ENCODE data around the gene SYT5. TPM values are rescaled to one million over a fixed set of nuclear protein-coding genes. Genes with fewer than 3 reads are reported as not detected.
A peak's percentile ranks its signal among the peaks of the same experiment; 100 is the strongest.

The SYT5 gene
- total RNA-seq, 1 experiment from 2014 or later = 4.5 TPM

DNA sequence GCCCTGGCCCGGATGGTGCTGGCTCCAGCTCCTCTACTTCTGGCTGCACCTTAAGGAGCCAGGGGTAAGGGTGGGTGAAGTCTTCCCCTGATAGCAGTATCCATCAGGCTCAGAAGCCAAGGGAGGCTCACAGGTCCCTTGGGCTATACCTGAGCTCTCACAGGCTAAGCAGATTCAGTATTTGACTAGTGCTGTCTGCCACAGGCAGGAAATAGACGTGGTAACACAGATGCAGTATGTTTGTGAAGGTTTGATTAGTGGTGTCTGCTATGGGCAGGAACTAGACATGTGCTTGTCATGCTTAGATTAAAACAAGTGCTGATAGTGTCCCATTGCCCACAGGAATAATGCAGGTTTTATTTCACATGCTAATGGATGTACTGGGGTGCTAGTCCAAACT lies 4.0 kb downstream of the SYT5 start:
- Histone ChIP-seq H3K9me3 (ENCODE audit: control insufficient read depth, low read depth, low read length) (no peaks in the 10 kb centered on the region), H3K79me1 (ENCODE audit: insufficient read depth, low read depth, low read length, poor library complexity, severe bottlenecking) (no peaks in the 10 kb centered on the region), H3K79me2 (ENCODE audit: insufficient read depth, low read length) (no peaks in the 10 kb centered on the region), H4K91ac (ENCODE audit: insufficient read length, low read depth, low read length) (no peak overlapping the region), H3K27ac (ENCODE audit: insufficient read length, low read depth, low read length) (no peak overlapping the region), H3K27me3 (ENCODE audit: insufficient read depth, low read length) (peaks cover 7% of the 10 kb centered on the region; the same call in 1 of the 2 replicates), H3K18ac (ENCODE audit: insufficient read length, low read depth, low read length) (no peak overlapping the region), H2BK120ac (ENCODE audit: low read depth, low read length, poor library complexity, severe bottlenecking) (no peak overlapping the region), H3T11ph (ENCODE audit: low read length) (no peak overlapping the region), H4K5ac (ENCODE audit: insufficient read length, low read depth, low read length) (no peak overlapping the region), H3K4me2 (ENCODE audit: insufficient read depth, insufficient read length, low read length) (no peak overlapping the region), H4K20me1 (ENCODE audit: control insufficient read depth, insufficient read depth, insufficient read length) (no peaks in the 10 kb centered on the region), H3K4ac (ENCODE audit: low read depth, low read length) (no peak overlapping the region), H2AK5ac (ENCODE audit: insufficient read length, low read length) (no peak overlapping the region), H2BK12ac (ENCODE audit: insufficient read length, low read depth, low read length) (no peak overlapping the region), H3K23me2 (ENCODE audit: insufficient read length, low read depth, low read length, poor library complexity, severe bottlenecking) (peaks cover 28% of the 10 kb centered on the region), H2BK20ac (ENCODE audit: low read depth, low read length, poor library complexity, severe bottlenecking) (no peak overlapping the region), H3K4me1 (ENCODE audit: insufficient read depth, low read length) (peaks cover 2% of the 10 kb centered on the region; the same call in 1 of the 2 replicates), H3K9ac (ENCODE audit: extremely low read depth, insufficient read length, low read length) (no peak overlapping the region), H2AFZ (ENCODE audit: low read length) (no peak overlapping the region), H2BK5ac (ENCODE audit: insufficient read length, low read length) (no peak overlapping the region), H3K14ac (ENCODE audit: insufficient read depth, low read length) (no peak overlapping the region), H3K23ac (ENCODE audit: insufficient read length, low read depth, low read length) (no peak overlapping the region), H2BK15ac (ENCODE audit: low read depth, low read length) (no peak overlapping the region), H4K8ac (replicated peaks; ENCODE audit: insufficient read length, low read depth, low read length) (no peak overlapping the region), H3K56ac (ENCODE audit: insufficient read length, low read depth, low read length) (no peak overlapping the region)
- Mint-ChIP-seq H3K9me3 (peaks cover 2 to 8% of the 10 kb centered on the region in 2 experiments; a peak in 4 of 5 replicates), H3K27me3 (ENCODE audit: low read depth) (peaks cover 77% of the 10 kb centered on the region), H3K36me3 (ENCODE audit: insufficient read depth in 1 of 3, low read depth in 3 of 3) (no peaks in the 10 kb centered on the region; a peak in 1 of 7 replicates), H3K4me1 (peaks cover 35 to 58% of the 10 kb centered on the region in 2 experiments), H3K27ac (no peak overlapping the region), H3K4me3 (no peak overlapping the region)
- no peak for DNase-seq
- TF ChIP-seq, protein P1, sequence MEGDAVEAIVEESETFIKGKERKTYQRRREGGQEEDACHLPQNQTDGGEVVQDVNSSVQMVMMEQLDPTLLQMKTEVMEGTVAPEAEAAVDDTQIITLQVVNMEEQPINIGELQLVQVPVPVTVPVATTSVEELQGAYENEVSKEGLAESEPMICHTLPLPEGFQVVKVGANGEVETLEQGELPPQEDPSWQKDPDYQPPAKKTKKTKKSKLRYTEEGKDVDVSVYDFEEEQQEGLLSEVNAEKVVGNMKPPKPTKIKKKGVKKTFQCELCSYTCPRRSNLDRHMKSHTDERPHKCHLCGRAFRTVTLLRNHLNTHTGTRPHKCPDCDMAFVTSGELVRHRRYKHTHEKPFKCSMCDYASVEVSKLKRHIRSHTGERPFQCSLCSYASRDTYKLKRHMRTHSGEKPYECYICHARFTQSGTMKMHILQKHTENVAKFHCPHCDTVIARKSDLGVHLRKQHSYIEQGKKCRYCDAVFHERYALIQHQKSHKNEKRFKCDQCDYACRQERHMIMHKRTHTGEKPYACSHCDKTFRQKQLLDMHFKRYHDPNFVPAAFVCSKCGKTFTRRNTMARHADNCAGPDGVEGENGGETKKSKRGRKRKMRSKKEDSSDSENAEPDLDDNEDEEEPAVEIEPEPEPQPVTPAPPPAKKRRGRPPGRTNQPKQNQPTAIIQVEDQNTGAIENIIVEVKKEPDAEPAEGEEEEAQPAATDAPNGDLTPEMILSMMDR (conservative IDR thresholded peaks at IDR 0.05) = 0 out of 3 replicates have a peak, but pooled peaks have one; percentile 12
- no CpG with 5 or more reads among the region's 2 CpGs for WGBS (ENCODE audit: extremely low coverage, insufficient read length, low lambda C conversion rate)

All from H9 (cell line).